NCI-H1417 (cell line): ENCODE results near the gene TMBIM1.

ENCODE experiments used
- DNase-seq, 3 experiments: peaks; one replicate each; lab custom pipeline; 2025; lab: John Stamatoyannopoulos, UW

The TMBIM1 gene

DNA sequence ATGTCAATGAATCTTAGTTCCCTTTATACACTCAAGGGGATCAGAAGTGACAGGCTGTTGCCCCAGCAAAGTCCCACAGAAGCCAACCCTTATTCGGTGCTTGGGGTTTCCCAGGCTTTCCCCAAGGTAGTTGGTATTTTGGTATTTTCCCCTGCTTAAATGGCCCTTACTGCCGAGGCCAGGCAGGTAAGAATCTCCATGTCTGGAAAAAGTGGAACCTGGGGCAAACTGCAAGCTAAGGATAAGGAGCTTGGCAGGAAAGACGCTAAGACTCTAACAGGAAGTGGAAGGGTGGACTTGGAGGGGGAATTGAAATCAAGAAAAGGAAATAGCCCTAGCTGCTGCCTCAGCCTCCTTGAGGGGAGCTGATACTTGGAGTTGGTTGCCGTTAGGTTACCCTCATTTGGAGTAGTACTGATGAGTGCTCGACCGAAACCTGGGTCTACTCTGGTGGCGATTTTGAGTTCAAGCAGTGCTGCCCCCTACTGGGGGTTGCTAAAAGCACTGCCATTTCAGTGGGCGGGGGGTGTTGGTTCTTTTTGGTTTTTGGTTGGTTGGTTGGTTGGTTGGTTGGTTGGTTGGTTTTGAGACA lies 34.8 kb downstream of the TMBIM1 start:
- DNase-seq = no peak

DNA sequence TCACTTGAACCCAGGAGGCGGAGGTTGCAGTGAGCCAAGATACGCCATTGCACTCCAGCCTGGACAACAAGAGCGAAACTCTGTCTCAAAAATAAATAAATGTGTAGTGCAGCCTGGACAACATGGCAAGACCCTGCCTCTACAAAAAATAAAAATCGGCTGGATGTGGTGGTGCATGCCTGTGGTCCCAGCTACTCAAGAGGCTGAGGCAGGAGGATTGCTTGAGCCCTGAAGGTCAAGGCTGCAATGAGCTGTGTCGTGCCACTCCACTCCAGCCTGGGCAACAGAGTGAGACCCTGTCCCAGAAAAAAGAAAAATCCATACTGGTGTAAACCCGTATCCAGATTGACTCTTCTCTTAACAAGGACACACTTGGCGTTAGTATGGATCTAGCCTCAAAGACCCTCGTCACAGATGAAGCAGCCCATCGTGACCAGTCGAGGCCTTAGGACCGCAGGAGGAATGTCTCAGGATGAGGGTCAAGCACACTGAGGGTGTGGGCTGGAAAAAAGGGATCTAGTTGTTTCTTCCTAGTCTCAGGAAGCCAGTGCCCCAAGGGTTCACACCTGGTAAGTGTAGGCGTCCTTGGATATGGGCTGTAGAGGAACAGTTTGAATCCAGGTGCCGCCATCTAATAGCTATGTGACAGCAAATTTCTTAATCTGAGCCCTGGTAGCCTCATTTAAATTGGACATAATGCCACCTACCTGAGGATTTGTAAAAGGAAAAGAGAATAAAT lies 35.5 kb downstream of the TMBIM1 start:
- no peak for DNase-seq

DNA sequence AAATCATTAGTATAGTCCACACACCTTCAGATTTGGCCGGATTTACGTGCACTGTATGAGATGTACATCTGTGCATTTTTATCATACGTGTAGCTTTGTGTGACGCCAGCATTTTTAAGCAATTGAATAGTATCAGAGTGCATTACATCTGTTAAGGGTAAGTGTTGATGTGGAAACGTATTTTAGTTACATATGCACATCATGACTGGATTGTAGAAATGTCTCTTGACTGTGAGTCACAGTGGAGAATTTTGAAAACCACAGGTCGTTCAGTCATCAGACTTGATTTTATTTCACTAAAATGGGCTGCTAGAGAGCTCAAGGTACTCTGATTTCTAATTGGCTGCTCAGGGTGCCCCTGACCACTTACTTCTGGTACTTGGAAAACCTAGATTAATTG lies 36.9 kb downstream of the TMBIM1 start:
- no peak for DNase-seq

DNA sequence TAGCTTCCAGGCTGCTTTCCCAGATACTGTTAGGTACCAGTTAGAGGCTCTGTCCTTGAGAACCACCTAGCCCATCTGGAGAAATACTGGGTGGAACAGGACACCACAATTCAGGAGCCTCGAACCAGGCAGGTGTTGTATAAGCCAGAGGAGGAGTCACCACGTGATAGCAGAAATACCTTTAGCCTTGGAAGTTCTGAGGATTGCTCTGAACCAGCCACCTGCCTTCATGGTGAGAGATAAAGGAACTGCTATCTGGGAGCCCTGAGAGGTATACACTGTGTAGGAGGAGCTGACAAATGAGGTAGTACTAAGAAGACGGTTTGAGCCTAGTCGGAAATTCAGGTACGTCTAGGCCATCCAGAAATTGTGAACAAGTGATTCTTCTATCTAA lies 39.1 kb downstream of the TMBIM1 start:
- no peak for DNase-seq

DNA sequence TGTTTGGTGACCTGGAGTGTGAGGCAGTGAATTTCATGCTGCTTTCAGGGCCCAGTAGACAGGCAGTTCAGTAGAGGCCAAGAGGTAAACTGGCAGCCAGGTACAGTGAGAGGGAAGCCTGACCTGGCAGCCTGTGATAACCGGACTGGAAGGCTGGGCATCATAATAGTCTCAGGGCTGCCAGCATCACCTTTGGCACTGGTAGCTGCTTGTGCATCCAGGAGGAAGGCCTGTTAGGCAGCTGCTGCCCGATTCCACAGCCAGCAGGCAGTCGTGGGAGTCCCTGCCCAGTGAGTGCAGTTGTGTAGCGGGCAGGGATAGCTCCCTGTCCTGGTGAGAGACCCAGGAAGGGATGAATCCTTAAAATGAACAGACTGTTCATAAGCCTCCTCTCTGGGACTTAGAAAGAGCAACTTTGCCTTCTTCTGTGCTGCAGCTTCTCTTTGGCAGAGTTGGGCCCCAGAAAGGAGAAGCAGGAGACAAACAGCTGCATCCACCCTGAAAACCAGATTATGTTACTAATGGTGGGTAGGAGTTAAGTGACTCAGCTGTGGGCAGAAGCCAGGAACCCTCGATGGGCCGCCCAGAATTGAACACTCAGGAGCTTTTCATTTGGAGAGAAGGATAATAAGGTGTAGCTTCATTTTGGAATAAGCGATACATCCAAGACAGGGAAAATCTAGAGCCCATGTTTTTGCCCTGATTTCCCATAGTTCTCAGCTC lies 39.6 kb downstream of the TMBIM1 start:
- DNase-seq = no peak

DNA sequence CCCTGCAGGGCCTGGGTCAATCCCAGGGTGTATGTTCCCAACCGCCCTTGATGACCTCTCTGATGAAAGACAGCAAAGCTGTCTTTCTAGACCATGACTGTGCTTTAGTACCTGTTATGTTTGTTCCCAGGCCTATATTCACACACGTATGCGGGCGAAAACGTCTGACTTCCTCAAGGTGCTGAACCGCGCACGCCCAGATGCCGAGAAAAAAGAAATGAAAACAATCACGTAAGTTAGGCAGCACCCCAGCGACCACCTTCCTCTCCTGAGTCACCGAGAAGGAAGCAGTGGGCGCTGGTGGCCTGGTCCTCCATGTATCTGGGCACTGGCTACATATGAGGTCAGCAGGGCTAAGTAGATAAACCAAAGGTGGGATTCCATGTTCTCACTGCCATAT lies 42.6 kb downstream of the TMBIM1 start:
- no peak for DNase-seq

DNA sequence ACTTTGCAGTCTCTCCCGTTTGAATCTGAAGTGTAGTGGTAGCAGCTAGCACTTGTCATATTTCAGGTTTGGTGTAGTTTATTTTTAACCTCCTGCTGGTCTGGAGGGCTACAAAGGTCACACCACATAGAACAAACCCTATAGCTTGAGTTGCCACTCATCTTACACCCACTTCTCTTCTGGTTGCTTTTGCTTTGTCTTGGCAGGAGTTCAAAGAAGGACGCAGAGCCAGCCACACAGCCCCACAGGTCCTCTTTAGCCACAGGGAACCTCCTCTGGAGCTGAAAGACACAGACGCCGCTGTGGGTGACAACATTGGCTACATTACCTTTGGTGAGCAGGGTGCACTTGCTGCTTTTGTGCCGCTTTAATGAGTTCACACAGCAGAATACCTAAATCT lies 47.1 kb downstream of the TMBIM1 start:
- DNase-seq = peak in 1 of 3 experiments; percentile 13

DNA sequence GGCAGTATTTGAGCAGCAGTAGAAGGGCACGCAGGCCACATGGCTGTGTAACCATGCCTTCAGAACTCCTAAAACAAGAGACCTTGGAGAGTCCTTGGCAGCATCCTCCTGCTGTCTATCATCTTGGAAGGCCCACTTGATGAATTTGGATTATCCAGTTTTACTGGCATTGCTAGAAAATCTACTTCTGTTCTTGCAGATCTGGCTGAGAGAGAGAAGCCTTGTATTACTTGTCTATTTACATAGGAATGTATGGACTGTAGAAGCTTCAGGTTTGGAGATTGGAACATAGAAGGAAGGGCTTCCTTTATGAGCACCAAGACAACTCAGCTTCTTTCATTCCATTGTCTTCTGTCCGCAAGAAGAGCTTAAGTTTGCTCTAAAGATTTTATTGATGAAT lies 47.6 kb downstream of the TMBIM1 start:
- DNase-seq = no peak

DNA sequence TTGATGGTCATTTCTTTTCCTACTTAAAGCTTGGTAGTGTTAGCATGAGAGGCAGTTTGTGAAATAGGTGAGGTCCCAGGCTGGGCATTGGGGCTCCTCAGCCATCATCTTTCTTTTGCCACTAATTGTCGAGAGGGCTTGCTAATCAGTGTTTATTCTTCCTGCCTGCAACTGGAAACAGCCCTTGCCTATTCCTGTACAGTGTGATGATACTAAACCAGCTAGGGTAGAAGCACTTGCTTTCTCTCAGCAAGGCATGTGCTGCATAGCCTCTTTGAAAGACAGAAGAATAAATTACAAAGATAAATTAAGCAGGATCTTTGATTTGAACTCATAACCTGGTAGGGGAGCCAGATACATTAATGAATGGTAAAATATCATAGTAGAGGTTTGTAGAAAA lies 48.1 kb downstream of the TMBIM1 start:
- no peak for DNase-seq

DNA sequence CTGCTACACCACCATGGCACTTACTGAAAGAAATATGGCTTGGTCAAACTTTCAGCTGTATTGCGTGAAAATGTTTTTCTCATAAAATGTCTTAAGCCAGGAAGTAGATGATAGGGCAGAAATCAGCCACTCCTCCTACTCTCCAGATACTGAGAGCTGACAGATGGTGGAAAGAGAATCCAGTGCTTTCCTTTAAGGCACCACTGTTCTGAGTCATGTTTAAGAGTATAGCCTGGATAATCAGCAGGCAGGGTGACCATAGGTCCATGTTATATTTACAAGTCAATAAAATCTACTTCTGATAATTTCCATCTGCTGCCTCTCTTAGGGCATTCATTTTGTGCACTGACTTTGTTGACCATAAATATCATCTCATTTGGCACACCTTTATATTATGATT lies 53.4 kb downstream of the TMBIM1 start:
- DNase-seq = no peak

DNA sequence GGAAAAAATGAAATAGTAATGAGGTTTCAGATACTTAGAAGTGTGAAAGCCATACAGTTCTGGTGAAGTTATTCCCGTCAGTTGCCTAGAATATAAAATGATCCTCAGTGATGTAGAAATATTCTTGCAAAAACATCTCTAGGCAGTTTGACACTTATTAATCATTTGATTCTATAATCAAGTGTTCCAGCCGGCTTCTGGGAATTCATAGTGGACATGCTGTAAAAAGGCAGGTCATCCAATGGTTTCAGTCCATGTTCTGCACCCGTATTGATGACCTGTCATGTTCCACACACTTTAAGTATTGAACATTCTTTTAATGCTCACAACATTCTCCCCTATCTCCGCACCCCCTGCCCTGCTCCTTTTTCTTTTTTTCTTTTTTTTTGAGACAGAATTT lies 55.5 kb downstream of the TMBIM1 start:
- DNase-seq = no peak

DNA sequence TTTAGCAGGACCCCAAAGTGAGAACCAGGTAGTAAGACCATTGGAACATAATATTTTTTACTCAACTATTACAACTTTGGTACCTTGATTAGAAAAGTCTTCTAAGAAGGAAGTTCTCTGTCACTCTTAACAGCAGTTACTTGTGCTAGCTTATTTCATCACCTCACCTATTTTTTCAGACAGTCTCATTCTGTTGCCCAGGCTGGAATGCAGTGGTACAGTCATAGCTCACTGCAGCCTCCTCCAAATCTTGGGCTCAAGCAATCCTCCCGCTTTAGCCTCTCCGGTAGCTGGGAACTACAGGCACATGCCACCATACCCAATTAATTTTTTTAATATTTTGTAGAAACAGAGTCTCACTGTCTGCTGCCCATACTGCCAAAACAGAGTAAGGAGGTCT lies 57.3 kb downstream of the TMBIM1 start:
- DNase-seq = no peak

DNA sequence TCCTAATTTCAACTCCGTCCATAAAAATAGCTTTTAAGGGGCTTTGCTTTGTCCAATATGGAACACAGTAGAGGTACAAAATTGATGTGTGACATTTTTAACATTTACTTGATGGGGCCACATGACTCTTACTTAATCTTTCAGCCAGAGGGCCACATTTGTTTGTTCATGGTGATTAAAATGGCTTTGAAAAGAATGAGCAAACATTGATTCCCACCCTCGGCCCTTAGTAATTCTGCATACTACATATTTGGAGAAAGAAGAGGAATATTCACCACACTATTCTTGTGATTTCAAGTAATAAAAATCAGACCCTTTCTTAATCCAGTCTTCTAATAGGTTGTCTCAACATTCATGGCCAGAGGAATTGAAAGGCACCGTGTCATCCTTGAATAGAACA lies 57.8 kb downstream of the TMBIM1 start:
- no peak for DNase-seq

DNA sequence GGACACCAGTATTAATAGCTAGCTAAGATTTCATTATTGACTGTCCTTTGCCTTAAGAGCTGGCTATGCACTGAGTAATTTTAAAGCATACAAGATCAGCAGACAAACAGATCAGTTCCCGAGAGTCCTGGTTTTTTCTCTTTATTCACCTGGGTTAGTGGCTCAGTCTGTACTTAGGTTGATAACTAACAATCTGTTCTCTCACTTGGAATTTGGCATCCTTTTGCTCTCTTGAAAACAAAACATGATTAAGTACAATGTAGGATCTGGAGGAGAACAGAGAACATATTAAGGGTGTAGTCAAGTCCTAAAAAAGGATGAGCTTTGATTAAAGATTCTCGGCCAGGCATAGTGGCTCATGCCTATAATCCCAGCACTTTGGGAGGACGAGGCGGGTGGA lies 58.8 kb downstream of the TMBIM1 start:
- no peak for DNase-seq

DNA sequence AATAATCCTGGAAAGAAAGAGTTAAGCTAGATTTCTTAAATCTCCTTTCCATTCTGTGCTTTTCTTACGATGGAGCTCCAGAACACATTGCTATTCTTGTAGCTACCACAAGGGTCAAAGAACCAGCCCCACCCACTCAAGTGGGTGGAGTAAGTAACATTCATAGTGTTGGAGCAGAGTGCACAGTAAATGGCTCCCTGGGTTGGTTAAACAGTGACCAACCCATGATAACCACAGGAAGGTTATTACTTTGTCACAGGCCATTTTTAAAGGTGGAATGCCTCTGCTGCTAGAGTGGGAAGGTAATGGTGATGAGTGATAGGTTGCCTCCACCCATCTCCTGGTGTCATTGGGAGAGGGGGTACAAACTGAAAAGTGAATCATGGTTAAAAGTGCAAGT lies 61.4 kb downstream of the TMBIM1 start:
- no peak for DNase-seq

DNA sequence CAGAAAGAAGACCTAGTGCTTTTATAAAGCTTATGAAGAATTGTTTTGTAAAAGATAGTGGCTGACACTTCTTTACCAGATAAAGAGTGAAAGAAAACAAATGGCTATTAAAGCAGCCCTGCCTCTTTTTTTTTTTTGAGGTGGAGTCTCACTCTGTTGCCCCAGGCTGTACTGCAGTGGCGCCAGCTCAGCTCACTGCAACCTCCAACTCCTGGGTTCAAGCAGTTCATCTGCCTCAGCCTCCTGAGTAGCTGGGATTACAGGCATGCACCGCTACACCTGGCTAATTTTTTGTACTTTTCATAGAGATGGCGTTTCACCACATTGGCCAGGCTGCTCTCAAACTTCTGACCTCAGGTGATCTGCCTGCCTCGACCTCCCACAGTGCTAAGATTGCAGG lies 62.5 kb downstream of the TMBIM1 start:
- no peak for DNase-seq

DNA sequence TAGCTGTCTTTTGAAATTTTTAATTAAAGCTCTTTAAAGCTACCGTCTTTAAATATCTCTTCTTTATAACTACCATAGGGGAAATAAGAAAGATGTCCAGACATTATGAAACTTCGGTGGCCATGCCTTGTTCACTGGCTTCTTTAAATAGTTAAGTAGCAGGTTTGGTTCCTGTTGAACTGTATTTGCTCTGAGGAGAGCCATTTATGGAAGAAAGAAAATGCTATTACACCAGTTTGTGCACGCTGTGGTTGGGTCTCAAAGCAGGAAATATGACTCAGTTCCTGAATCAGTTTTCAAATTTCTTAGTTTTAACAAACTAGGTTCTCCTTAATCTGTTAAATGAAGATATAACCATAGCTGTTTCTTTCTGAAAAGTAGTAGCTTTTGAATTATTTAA lies 63.1 kb downstream of the TMBIM1 start:
- DNase-seq = no peak

DNA sequence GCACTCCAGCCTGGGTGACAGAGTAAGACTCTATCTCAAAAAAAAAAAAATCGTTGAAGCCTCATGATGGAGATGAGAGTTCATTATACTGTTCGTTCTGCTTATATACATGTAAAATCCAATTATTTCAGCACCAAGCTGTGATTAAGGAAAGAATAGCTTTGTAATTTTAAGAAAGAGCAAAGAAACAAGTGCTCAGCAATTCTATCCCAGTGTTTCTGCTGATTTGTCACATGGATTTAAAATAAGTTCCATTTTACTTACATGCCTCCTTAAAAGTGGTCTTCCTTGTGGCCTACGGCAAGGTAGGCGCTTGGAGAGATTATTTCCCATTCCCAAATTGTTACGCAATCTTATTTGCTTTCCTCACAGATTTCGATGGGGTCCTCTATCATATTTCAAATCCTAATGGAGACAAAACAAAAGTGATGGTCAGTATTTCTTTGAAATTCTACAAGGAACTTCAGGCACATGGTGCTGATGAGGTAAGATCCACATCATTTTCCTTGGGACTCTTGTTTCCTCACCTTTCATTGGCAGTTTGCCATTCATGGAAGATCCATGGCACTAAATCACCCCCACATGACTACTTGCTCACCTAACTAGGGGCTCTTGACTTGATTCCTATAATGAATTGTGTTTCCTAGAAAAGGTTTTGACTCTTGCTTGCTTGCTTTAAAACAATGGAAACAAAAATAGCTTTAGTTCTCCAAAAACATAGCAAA lies 63.8 kb downstream of the TMBIM1 start:
- DNase-seq = no peak

DNA sequence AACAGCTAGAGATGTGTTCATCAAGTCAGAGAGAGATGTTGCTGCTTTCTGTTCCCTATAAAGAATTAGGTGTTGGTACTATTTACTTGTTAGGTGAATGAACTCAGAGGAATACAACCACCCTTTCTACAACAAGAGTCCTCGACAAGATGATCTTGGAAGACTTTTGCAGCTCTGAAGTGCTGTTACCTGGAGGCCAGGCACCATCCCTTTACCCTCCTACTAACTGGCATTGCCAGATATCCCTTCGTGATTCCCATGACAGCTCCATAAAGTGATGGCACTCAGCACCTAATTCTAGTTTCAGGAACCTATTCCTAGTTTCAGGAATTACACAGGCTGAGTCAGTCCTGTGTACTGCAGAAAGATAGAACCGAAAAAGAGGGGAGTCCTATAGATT lies 65.4 kb downstream of the TMBIM1 start:
- no peak for DNase-seq
